GM12878 (cell line): ENCODE data around the gene OR2Z1. TPM values are rescaled to one million over a fixed set of nuclear protein-coding genes. Genes with fewer than 3 reads are reported as not detected.

Experiments used
- ATAC-seq: fragments of 200-7000 bp; cut with Tn5 transposase; 3 replicates; pipeline ENCODE4 v1.9.1; 2020; ENCODE audit warnings: mild to moderate bottlenecking, moderate library complexity
- BruUV-seq: library from RNA; stranded (reverse); fragments of 400-500 nt; replicated peaks from 2 replicates; lab custom pipeline; 2021; lab: Mats Ljungman, UMichigan
- CTCF ChIA-PET: fragments of 300-600 bp; sonication (Branson Sonifier 250); formaldehyde crosslinking; extraction: SDS; loops from one replicate; lab custom pipeline; 2021; ENCODE audit warnings: inconsistent platforms; lab: Yijun Ruan, JAX
- POLR2A ChIA-PET: fragments of 350-600 bp; formaldehyde crosslinking; extraction: SDS; loops from one replicate; lab custom pipeline; 2021; ENCODE audit warnings: inconsistent platforms; lab: Charles Lee
- RAD21 ChIA-PET: fragments of 300-600 bp; sonication (Branson Sonifier 250); formaldehyde crosslinking; loops from one replicate; lab custom pipeline; 2023; ENCODE audit warnings: antibody characterized with exemption; ENCODE audit not compliant: unreplicated experiment; lab: Charles Lee
- SMC1A ChIA-PET: fragments of 300-600 bp; sonication (Branson Sonifier 250); formaldehyde crosslinking; loops from one replicate; lab custom pipeline; 2023; ENCODE audit not compliant: unreplicated experiment, uncharacterized antibody; lab: Charles Lee
- DNase-seq: peaks from one replicate; pipeline ENCODE4 v3.0.0-alpha.2; 2011; ENCODE audit warnings: low read depth, low spot score
- FAIRE-seq: peaks from 3 replicates; lab custom pipeline; 2011; peaks lifted over from hg19 to GRCh38; lab: Jason Lieb, UNC
- H2AFZ ChIP-seq: 2 replicates; pipeline ENCODE4 v1.6.0; 2011; ENCODE audit warnings: low read depth, low read length, control low read depth; ENCODE audit not compliant: control insufficient read depth
- H3K27ac ChIP-seq: 2 replicates; pipeline ENCODE4 v1.5.1; 2011; ENCODE audit warnings: control low read depth; ENCODE audit not compliant: control insufficient read depth, insufficient read depth
- H3K27me3 ChIP-seq, 2 experiments: replicated peaks in 1 of 2; 2 replicates each; pipeline versions ENCODE4 v1.6.0 to v1.6.1; 2011; ENCODE audit warnings: low read length in 1 of 2; ENCODE audit not compliant: control insufficient read depth in 2 of 2, insufficient read depth in 2 of 2
- H3K36me3 ChIP-seq, 2 experiments: 2 replicates each; pipeline ENCODE4 v1.5.1; 2011; ENCODE audit warnings: low read length in 1 of 2; ENCODE audit not compliant: control insufficient read depth in 2 of 2, insufficient read depth in 2 of 2
- H3K4me1 ChIP-seq: 2 replicates; pipeline ENCODE4 v1.6.1; 2011; ENCODE audit warnings: mild to moderate bottlenecking, low read length, moderate library complexity, mixed read lengths; ENCODE audit not compliant: control insufficient read depth, insufficient read depth
- H3K4me2 ChIP-seq: 2 replicates; pipeline ENCODE4 v1.6.0; 2011; ENCODE audit warnings: control low read depth; ENCODE audit not compliant: control insufficient read depth, insufficient read depth
- H3K4me3 ChIP-seq: fragments of 200-600 bp; sonication (generic); 2 replicates; pipeline ENCODE4 v1.5.1; 2016
- H3K79me2 ChIP-seq: 2 replicates; pipeline ENCODE4 v1.6.0; 2011; ENCODE audit warnings: low read length; ENCODE audit not compliant: control insufficient read depth, insufficient read depth
- H3K9ac ChIP-seq: 2 replicates; pipeline ENCODE4 v1.8.0; 2011; ENCODE audit warnings: low read length, control low read depth, mixed read lengths; ENCODE audit not compliant: control insufficient read depth, insufficient read depth
- H3K9me3 ChIP-seq: replicated peaks from 3 replicates; pipeline ENCODE4 v1.5.1; 2011; ENCODE audit warnings: mild to moderate bottlenecking, low read length; ENCODE audit not compliant: control insufficient read depth, insufficient read depth
- H4K20me1 ChIP-seq: 2 replicates; pipeline ENCODE4 v1.6.0; 2011; ENCODE audit not compliant: control insufficient read depth, insufficient read depth
- CHD1 ChIP-seq: IDR thresholded peaks from 2 replicates; pipeline ENCODE4 v1.6.1; 2012; ENCODE audit warnings: low read depth, low read length, improper control_type of control experiment
- DPF2 ChIP-seq: fragments of 450-650 bp; IDR thresholded peaks from 2 replicates; pipeline ENCODE4 v1.6.1; 2017; ENCODE audit warnings: mild to moderate bottlenecking
- JUNB ChIP-seq: IDR thresholded peaks from 2 replicates; pipeline ENCODE4 v1.6.1; 2016; ENCODE audit warnings: antibody characterized with exemption, mild to moderate bottlenecking
- KDM1A ChIP-seq: fragments of 200-600 bp; sonication (generic); IDR thresholded peaks from 2 replicates; pipeline ENCODE4 v1.6.1; 2016; ENCODE audit warnings: borderline replicate concordance
- MEF2B ChIP-seq: fragments of 450-650 bp; IDR thresholded peaks from 2 replicates; pipeline ENCODE4 v1.6.1; 2018; ENCODE audit warnings: mild to moderate bottlenecking, moderate library complexity; ENCODE audit not compliant: partially characterized antibody, poor library complexity, severe bottlenecking
- MYB ChIP-seq: fragments of 150-350 bp; IDR thresholded peaks from 2 replicates; pipeline ENCODE4 v1.6.1; 2014; ENCODE audit warnings: mild to moderate bottlenecking, low read depth, low read length, borderline replicate concordance
- NFYA ChIP-seq: IDR thresholded peaks from 2 replicates; pipeline ENCODE4 v1.6.1; 2011; ENCODE audit warnings: low read depth, mild to moderate bottlenecking, low read length, improper control_type of control experiment, borderline replicate concordance
- POU2F2 ChIP-seq: IDR thresholded peaks from 3 replicates; pipeline ENCODE4 v1.6.1; 2011; ENCODE audit warnings: low read depth, mild to moderate bottlenecking, low read length, borderline replicate concordance
- RELB ChIP-seq: fragments of 450-650 bp; IDR thresholded peaks from 2 replicates; pipeline ENCODE4 v1.6.1; 2017; ENCODE audit warnings: low read depth, mild to moderate bottlenecking, moderate library complexity
- SRF ChIP-seq, 2 experiments: IDR thresholded peaks; 2 replicates each; pipeline ENCODE4 v1.6.1; 2011; ENCODE audit warnings: low read depth in 2 of 2, low read length in 2 of 2, mild to moderate bottlenecking in 1 of 2, moderate library complexity in 1 of 2
- TAF1 ChIP-seq: IDR thresholded peaks from 2 replicates; pipeline ENCODE4 v1.6.1; 2011; ENCODE audit warnings: mild to moderate bottlenecking, low read depth, low read length, borderline replicate concordance
- WGBS: methylation state at CpG from one replicate; pipeline ENCODE4 v1.1.6; 2016; ENCODE audit warnings: low lambda C conversion rate; ENCODE audit not compliant: insufficient replicate concordance, insufficient coverage; ENCODE audit errors: missing lambda C conversion rate; 5-methylcytosine and 5-hydroxymethylcytosine counted together
- in situ Hi-C: fragments of 300-500 bp; cut with MboI; formaldehyde crosslinking; loops from 9 replicates; pipeline ENCODE4 v1.14.3; 2018; ENCODE audit warnings: mixed read lengths
- intact Hi-C: fragments of 100-400 bp; cut with micrococcal nuclease; formaldehyde crosslinking; loops from one replicate; pipeline ENCODE4 v1.14.2; 2022; ENCODE audit not compliant: unreplicated experiment
- polyA plus RNA-seq, 11 experiments: library from polyadenylated mRNA; depleted of rRNA in 4 of 11; unstranded in 6 of 11; stranded (reverse) in 5 of 11; fragments of >200 nt; fragmentation: Nextera tagmentation in 4 of 11; fragmentation: Illumina TruSeq in 1 of 11; extraction: Ambion mirVana in 4 of 11; extraction: Trizol in 1 of 11; gene quantifications; 1 replicate in 1 of 11; 2 replicates in 10 of 11; pipeline versions ENCODE4 v1.2.1 to v1.2.3, GENCODE V29; 2011 to 2016; ENCODE audit warnings: inconsistent platforms in 2 of 11, missing spikeins in 2 of 11, low read depth in 1 of 11
- total RNA-seq, 4 experiments: library from RNA; depleted of rRNA in 3 of 4; stranded (reverse); fragments of >200 nt in 3 of 4; fragmentation: Illumina TruSeq in 1 of 4; extraction: Trizol in 1 of 4; gene quantifications; 2 replicates each; pipeline versions ENCODE4 v1.2.1 to v1.2.3, GENCODE V29; 2013 to 2021
- TF ChIP-seq, protein P1 (sequence below): fragments of 450-650 bp; formaldehyde crosslinking; IDR thresholded peaks from 2 replicates; pipeline ENCODE4 v1.5.0; 2022; ENCODE audit warnings: mild to moderate bottlenecking, missing genetic modification characterization

OR2Z1 gene
- total and polyA plus RNA-seq, 10 of the 15 experiments (the other 5 are each of a cell fraction or from before 2014, with no cell fraction given), result not detected

DNA sequence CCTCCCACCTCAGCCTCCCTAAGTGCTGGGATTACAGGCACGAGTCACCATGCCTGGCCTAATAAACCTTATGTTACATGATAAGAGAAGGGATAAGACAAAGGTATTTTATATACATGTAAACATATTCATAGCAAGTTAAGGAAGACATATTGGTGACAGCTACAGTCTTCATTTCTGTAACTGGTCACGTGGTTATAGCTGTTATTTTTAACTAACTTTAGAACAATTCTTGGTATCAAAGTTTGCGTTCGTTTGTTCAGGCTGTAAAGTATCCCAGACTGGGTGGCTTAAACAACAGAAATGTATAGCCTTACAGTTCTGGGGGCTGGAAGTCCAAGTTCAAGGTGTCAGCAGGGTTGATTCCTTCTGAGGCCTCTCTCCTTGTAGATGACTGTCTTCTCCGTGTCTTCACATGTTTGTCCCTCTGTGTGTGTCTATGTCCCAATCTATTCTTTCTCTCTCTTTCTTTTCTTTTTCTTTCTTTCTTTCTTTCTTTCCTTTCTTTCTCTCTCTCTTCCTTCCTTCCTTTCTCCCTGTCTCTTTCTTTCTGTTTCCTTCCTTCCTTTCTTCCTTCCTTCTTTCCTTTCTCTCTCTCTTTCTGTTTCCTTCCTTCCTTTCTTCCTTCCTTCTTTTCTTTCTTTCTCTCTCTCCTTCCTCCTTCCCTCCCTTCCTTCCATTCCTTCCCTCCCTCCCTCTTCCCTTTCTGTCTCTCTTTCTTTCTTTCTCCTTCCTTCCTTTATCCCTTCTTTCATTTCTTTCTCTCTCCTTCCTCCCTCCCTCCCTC is 30.5 kb upstream of the OR2Z1 start:
- H3K27me3 ChIP-seq, result no peaks in the 10 kb centered on the region
- FAIRE-seq (no peak), DNase-seq (no peak), ATAC-seq (no peak)
- in situ Hi-C loops (no loop called here), intact Hi-C loops (no loop called here)
- no peaks in the 10 kb centered on the region for H3K36me3 ChIP-seq
- ChIA-PET CTCF (interaction anchor here (1.1 kb wide), 1 partner anchor 36 kb away, joined by 3 read pairs; no protein-coding TSS in a partner anchor), SMC1A (interaction anchor here (0.6 to 1.5 kb wide), 2 partner anchors 77 to 114 kb away, joined by 3 read pairs; no protein-coding TSS in a partner anchor), POLR2A (no interaction called here), RAD21 (no interaction called here)
- H3K79me2 ChIP-seq, result no peaks in the 10 kb centered on the region
- BruUV-seq, result no TSS peak
- H3K4me1 ChIP-seq, result no peaks in the 10 kb centered on the region
- H4K20me1 ChIP-seq, result no peaks in the 10 kb centered on the region
- no peak overlapping the region for H3K4me2 ChIP-seq
- H3K27ac ChIP-seq, result no peak overlapping the region
- H3K9me3 ChIP-seq, result no peaks in the 10 kb centered on the region
- TF ChIP-seq MYB (no peak), RELB (no peak), SRF (IDR thresholded peaks at IDR 0.05; ENCODE audit: low read depth in 2 of 2, low read length in 2 of 2) (no peak), POU2F2 (no peak), KDM1A (no peak), NFYA (no peak), CHD1 (no peak), JUNB (no peak), MEF2B (no peak), TAF1 (no peak), DPF2 (no peak)
- TF ChIP-seq, protein P1, sequence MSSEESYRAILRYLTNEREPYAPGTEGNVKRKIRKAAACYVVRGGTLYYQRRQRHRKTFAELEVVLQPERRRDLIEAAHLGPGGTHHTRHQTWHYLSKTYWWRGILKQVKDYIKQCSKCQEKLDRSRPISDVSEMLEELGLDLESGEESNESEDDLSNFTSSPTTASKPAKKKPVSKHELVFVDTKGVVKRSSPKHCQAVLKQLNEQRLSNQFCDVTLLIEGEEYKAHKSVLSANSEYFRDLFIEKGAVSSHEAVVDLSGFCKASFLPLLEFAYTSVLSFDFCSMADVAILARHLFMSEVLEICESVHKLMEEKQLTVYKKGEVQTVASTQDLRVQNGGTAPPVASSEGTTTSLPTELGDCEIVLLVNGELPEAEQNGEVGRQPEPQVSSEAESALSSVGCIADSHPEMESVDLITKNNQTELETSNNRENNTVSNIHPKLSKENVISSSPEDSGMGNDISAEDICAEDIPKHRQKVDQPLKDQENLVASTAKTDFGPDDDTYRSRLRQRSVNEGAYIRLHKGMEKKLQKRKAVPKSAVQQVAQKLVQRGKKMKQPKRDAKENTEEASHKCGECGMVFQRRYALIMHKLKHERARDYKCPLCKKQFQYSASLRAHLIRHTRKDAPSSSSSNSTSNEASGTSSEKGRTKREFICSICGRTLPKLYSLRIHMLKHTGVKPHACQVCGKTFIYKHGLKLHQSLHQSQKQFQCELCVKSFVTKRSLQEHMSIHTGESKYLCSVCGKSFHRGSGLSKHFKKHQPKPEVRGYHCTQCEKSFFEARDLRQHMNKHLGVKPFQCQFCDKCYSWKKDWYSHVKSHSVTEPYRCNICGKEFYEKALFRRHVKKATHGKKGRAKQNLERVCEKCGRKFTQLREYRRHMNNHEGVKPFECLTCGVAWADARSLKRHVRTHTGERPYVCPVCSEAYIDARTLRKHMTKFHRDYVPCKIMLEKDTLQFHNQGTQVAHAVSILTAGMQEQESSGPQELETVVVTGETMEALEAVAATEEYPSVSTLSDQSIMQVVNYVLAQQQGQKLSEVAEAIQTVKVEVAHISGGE (CRISPR knock-in tag), result no peak
- no peak overlapping the region for H3K4me3 ChIP-seq
- no peak overlapping the region for H2AFZ ChIP-seq
- 0% methylated on average over 5 of the region's 5 CpGs for WGBS
- H3K9ac ChIP-seq, result no peak overlapping the region
